Suprapubic skin (tissue), 4 donors: ENCODE data around the gene UVRAG.

Experiments used
- POLR2A ChIP-seq, 2 donors: fragments of 450-650 bp; IDR thresholded peaks; one replicate each; pipeline ENCODE4 v1.6.1; 2017; ENCODE audit warnings: antibody characterized with exemption in 2 of 2, mild to moderate bottlenecking in 2 of 2, moderate library complexity in 2 of 2
- POLR2AphosphoS5 ChIP-seq, 3 donors: sonication (generic); formaldehyde crosslinking; IDR thresholded peaks; one replicate each; pipeline ENCODE4 v1.6.1; 2017; ENCODE audit warnings: antibody characterized with exemption in 3 of 3
- TF ChIP-seq, protein P1 (sequence below), 2 donors: fragments of 200-600 bp in 1 of 2; fragments of 450-650 bp in 1 of 2; sonication (generic) in 1 of 2; IDR thresholded peaks; one replicate each; pipeline ENCODE4 v1.5.1; 2016 to 2019; ENCODE audit warnings: antibody characterized with exemption in 2 of 2, mild to moderate bottlenecking in 1 of 2, moderate library complexity in 1 of 2

DNA sequence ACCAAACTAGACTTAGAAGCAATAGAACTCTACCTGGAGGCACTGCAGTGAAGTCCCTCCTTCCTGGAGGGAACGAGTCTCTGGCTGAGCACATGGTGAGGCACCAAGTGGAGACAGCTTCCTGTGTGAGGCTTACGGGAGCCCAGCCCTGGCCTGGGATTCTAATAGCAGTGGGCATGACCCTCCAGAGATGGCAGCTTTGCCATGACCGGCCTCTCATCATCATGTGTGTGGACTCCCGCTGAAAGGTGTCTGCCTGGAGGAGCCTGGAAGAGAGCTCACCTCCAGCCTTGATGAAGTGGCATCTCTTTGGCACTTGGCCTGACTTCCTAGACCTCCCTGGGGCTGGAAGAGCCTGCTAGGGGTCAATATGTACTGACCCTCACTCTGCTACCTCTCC, 38.5 kb upstream of the UVRAG start:
- TF ChIP-seq POLR2AphosphoS5 (IDR thresholded peaks at IDR 0.05) (no peak), POLR2A (IDR thresholded peaks at IDR 0.05) (no peak)
- TF ChIP-seq, protein P1, sequence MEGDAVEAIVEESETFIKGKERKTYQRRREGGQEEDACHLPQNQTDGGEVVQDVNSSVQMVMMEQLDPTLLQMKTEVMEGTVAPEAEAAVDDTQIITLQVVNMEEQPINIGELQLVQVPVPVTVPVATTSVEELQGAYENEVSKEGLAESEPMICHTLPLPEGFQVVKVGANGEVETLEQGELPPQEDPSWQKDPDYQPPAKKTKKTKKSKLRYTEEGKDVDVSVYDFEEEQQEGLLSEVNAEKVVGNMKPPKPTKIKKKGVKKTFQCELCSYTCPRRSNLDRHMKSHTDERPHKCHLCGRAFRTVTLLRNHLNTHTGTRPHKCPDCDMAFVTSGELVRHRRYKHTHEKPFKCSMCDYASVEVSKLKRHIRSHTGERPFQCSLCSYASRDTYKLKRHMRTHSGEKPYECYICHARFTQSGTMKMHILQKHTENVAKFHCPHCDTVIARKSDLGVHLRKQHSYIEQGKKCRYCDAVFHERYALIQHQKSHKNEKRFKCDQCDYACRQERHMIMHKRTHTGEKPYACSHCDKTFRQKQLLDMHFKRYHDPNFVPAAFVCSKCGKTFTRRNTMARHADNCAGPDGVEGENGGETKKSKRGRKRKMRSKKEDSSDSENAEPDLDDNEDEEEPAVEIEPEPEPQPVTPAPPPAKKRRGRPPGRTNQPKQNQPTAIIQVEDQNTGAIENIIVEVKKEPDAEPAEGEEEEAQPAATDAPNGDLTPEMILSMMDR (IDR thresholded peaks at IDR 0.05) = no peak
